HepG2 (cell line): ENCODE results near the gene RPGR. TPM values are rescaled to one million over a fixed set of nuclear protein-coding genes. Genes with fewer than 3 reads are reported as not detected.

Source experiments
- ATAC-seq: fragments of 200-7000 bp; cut with Tn5 transposase; 3 replicates; pipeline ENCODE4 v1.9.1; 2020; ENCODE audit warnings: mild to moderate bottlenecking, moderate library complexity
- BruUV-seq: library from RNA; stranded (reverse); fragments of 400-500 nt; replicated peaks from 2 replicates; lab custom pipeline; 2021; lab: Mats Ljungman, UMichigan
- CTCF ChIA-PET: fragments of 300-600 bp; formaldehyde crosslinking; extraction: SDS; loops from one replicate; lab custom pipeline; 2021; ENCODE audit warnings: low total read pairs, inconsistent platforms, low intra/inter-chr PET ratio; lab: Yijun Ruan, JAX
- POLR2A ChIA-PET: fragments of 350-600 bp; sonication (Branson Sonifier 250); formaldehyde crosslinking; loops from one replicate; lab custom pipeline; 2020; ENCODE audit warnings: antibody characterized with exemption, inconsistent platforms; lab: Yijun Ruan, JAX
- DNase-seq: peaks from one replicate; pipeline ENCODE4 v3.0.0-alpha.2; 2015; ENCODE audit warnings: low spot score
- FAIRE-seq: peaks from 3 replicates; lab custom pipeline; 2011; peaks lifted over from hg19 to GRCh38; lab: Jason Lieb, UNC
- H2AFZ ChIP-seq: one replicate; pipeline ENCODE4 v1.6.1; 2011; ENCODE audit warnings: low read length, inconsistent platforms
- H3K27ac ChIP-seq: fragments of 300-600 bp; 3 replicates; pipeline ENCODE4 v1.8.0; 2011; ENCODE audit warnings: mixed run types, mild to moderate bottlenecking, mixed read lengths, low read length, inconsistent platforms; ENCODE audit not compliant: insufficient read depth; ENCODE audit errors: extremely low read length
- H3K27me3 ChIP-seq, 2 experiments: fragments of 200-600 bp in 1 of 2; 2 replicates in 1 of 2; 3 replicates in 1 of 2; pipeline versions ENCODE4 v1.6.0 to v1.8.0; 2011; ENCODE audit warnings: low read length in 2 of 2, mild to moderate bottlenecking in 2 of 2, moderate library complexity in 2 of 2, inconsistent platforms in 1 of 2; ENCODE audit not compliant: insufficient read depth in 2 of 2, control insufficient read depth in 1 of 2
- H3K36me3 ChIP-seq, 2 experiments: fragments of 200-600 bp in 1 of 2; replicated peaks in 1 of 2; 2 replicates in 1 of 2; 3 replicates in 1 of 2; pipeline versions ENCODE4 v1.5.1 to v1.8.0; 2011; ENCODE audit warnings: low read length in 2 of 2, inconsistent platforms in 1 of 2; ENCODE audit not compliant: insufficient read depth in 2 of 2, control insufficient read depth in 1 of 2
- H3K4me1 ChIP-seq: 2 replicates; pipeline ENCODE4 v1.5.1; 2012; ENCODE audit warnings: low read length, inconsistent platforms; ENCODE audit not compliant: insufficient read depth
- H3K4me2 ChIP-seq: 2 replicates; pipeline ENCODE4 v1.6.0; 2011; ENCODE audit warnings: low read depth, low read length, inconsistent platforms
- H3K4me3 ChIP-seq, 3 experiments: fragments of 200-600 bp in 1 of 3; sonication (generic), shearing (Covaris generic) in 1 of 3; replicated peaks in 1 of 3; 2 replicates each; pipeline ENCODE4 v1.5.1; 2011 to 2016; ENCODE audit warnings: low read length in 3 of 3, inconsistent platforms in 2 of 3, low read depth in 2 of 3, mild to moderate bottlenecking in 2 of 3, control low read depth in 1 of 3, mixed read lengths in 1 of 3; ENCODE audit not compliant: insufficient read depth in 1 of 3
- H3K79me2 ChIP-seq: one replicate; pipeline ENCODE4 v1.6.1; 2011; ENCODE audit warnings: low read length, inconsistent platforms; ENCODE audit not compliant: insufficient read depth
- H3K9ac ChIP-seq: 2 replicates; pipeline ENCODE4 v1.6.0; 2011; ENCODE audit warnings: mild to moderate bottlenecking, low read depth, low read length, inconsistent platforms; ENCODE audit not compliant: insufficient read depth
- H3K9me3 ChIP-seq: 2 replicates; pipeline ENCODE4 v1.5.1; 2012; ENCODE audit warnings: mild to moderate bottlenecking, low read length
- H4K20me1 ChIP-seq: 2 replicates; pipeline ENCODE4 v1.6.0; 2011; ENCODE audit warnings: inconsistent platforms, mild to moderate bottlenecking, low read length, moderate library complexity; ENCODE audit not compliant: insufficient read depth
- ESRRA ChIP-seq: sonication (generic); formaldehyde crosslinking; IDR thresholded peaks from 2 replicates; pipeline ENCODE4 v1.5.1; 2020; ENCODE audit warnings: mild to moderate bottlenecking, low read depth, missing genetic modification reagents
- HNF4G ChIP-seq, 2 experiments: sonication (generic) in 1 of 2; formaldehyde crosslinking in 1 of 2; IDR thresholded peaks; 2 replicates each; pipeline versions ENCODE4 v1.4.0 to v1.6.1; 2011 to 2020; ENCODE audit warnings: borderline replicate concordance in 2 of 2, low read depth in 2 of 2, mild to moderate bottlenecking in 2 of 2, low read length in 1 of 2, missing genetic modification reagents in 1 of 2, moderate library complexity in 1 of 2
- IKZF5 ChIP-seq: IDR thresholded peaks from 2 replicates; pipeline ENCODE4 v1.6.1; 2018; ENCODE audit warnings: missing genetic modification reagents, mild to moderate bottlenecking, missing compliant biosample characterization
- IRF9 ChIP-seq: sonication (generic); formaldehyde crosslinking; IDR thresholded peaks from 2 replicates; pipeline ENCODE4 v1.8.0; 2022; ENCODE audit warnings: missing genetic modification reagents, mild to moderate bottlenecking, borderline replicate concordance
- MAFK ChIP-seq, 2 experiments: IDR thresholded peaks in 1 of 2; conservative IDR thresholded peaks in 1 of 2; 2 replicates each; pipeline ENCODE4 v1.6.1; 2011; ENCODE audit warnings: improper control_type of control experiment in 2 of 2, low read length in 2 of 2
- NCOA1 ChIP-seq: sonication (generic); formaldehyde crosslinking; IDR thresholded peaks from 2 replicates; pipeline ENCODE4 v1.9.0; 2021; ENCODE audit warnings: missing genetic modification reagents
- RNF2 ChIP-seq: fragments of 450-650 bp; conservative IDR thresholded peaks from 2 replicates; pipeline ENCODE4 v1.6.1; 2016; ENCODE audit warnings: low read depth
- TFDP2 ChIP-seq: sonication (generic); formaldehyde crosslinking; IDR thresholded peaks from 2 replicates; pipeline ENCODE4 v1.4.0; 2020; ENCODE audit warnings: missing genetic modification reagents
- ZMAT3 ChIP-seq: sonication (generic); formaldehyde crosslinking; conservative IDR thresholded peaks from 2 replicates; pipeline ENCODE4 v1.7.0; 2021; ENCODE audit warnings: missing genetic modification reagents
- ZNF3 ChIP-seq: IDR thresholded peaks from 2 replicates; pipeline ENCODE4 v1.7.0; 2017; ENCODE audit warnings: inconsistent platforms
- ZSCAN21 ChIP-seq: sonication (generic); formaldehyde crosslinking; IDR thresholded peaks from 2 replicates; pipeline ENCODE4 v1.8.0; 2022; ENCODE audit warnings: mild to moderate bottlenecking, missing genetic modification reagents, moderate library complexity, borderline replicate concordance
- WGBS: methylation state at CpG from one replicate; pipeline ENCODE4 v1.1.6; 2017; ENCODE audit warnings: low lambda C conversion rate; 5-methylcytosine and 5-hydroxymethylcytosine counted together
- in situ Hi-C: cut with HindIII; loops from 2 replicates; pipeline ENCODE4 v1.10.0; 2017; ENCODE audit warnings: low pct_unique_long_range_greater_than_20kb; ENCODE audit not compliant: extremely low pct_ligation_motif_present
- intact Hi-C: fragments of 100-400 bp; cut with micrococcal nuclease; formaldehyde crosslinking; loops from one replicate; pipeline ENCODE4 v1.10.0; 2022; ENCODE audit not compliant: unreplicated experiment
- polyA plus RNA-seq, 8 experiments: library from polyadenylated mRNA; depleted of rRNA in 3 of 8; stranded (reverse) in 7 of 8; unstranded in 1 of 8; fragments of >200 nt; fragmentation: Illumina TruSeq in 4 of 8; extraction: Trizol in 4 of 8; gene quantifications; 2 replicates each; pipeline versions ENCODE4 v1.2.1 to v1.2.3, GENCODE V29; 2011 to 2016; ENCODE audit warnings: low read depth in 4 of 8, missing spikeins in 1 of 8, mixed read lengths in 1 of 8; ENCODE audit not compliant: insufficient read depth in 1 of 8
- total RNA-seq, 5 experiments: library from RNA; depleted of rRNA; stranded (reverse); fragments of >200 nt; fragmentation: Illumina TruSeq; extraction: Trizol; gene quantifications; 2 replicates each; pipeline ENCODE4 v1.2.3, GENCODE V29; 2016; ENCODE audit warnings: low read depth in 1 of 5

Gene RPGR
- total and polyA plus RNA-seq, 2 of the 13 experiments (the other 11 are each of a cell fraction or from before 2014, with no cell fraction given): 2.1 to 12.1 TPM

GRCh38 chrX:38271154-38271716 is 56.1 kb downstream of the RPGR start:
- no peak overlapping the region for H3K4me2 ChIP-seq
- intact Hi-C loops: no loop called here

GRCh38 chrX:38268011-38268410 is 59.3 kb downstream of the RPGR start:
- no peak overlapping the region for H2AFZ ChIP-seq
- no peaks in the 10 kb centered on the region for H3K9me3 ChIP-seq
- no peaks in the 10 kb centered on the region for H4K20me1 ChIP-seq
- H3K4me1 ChIP-seq: no peaks in the 10 kb centered on the region
- H3K4me2 ChIP-seq: no peak overlapping the region
- intact Hi-C loops: no loop called here
- CTCF ChIA-PET: no interaction called here
- no peak overlapping the region for H3K4me3 ChIP-seq
- no peak for DNase-seq
- H3K79me2 ChIP-seq: no peaks in the 10 kb centered on the region
- H3K27me3 ChIP-seq: no peaks in the 10 kb centered on the region
- no peak for ATAC-seq
- FAIRE-seq: no peak
- POLR2A ChIA-PET: interaction anchor here (1.0 kb wide), 1 partner anchor 10 kb away, joined by 3 read pairs; no protein-coding TSS in a partner anchor
- no peak overlapping the region for H3K27ac ChIP-seq
- no TSS peak for BruUV-seq
- H3K9ac ChIP-seq: no peak overlapping the region
- in situ Hi-C loops: no loop called here
- no peaks in the 10 kb centered on the region for H3K36me3 ChIP-seq
- WGBS: 100% methylated on average over 3 of the region's 3 CpGs
- TF ChIP-seq ZNF3 (CRISPR knock-in tag) (no peak), IKZF5 (CRISPR knock-in tag) (no peak), TFDP2 (no peak), ZMAT3 (no peak), RNF2 (no peak), ZSCAN21 (no peak), NCOA1 (no peak), ESRRA (no peak), HNF4G (IDR thresholded peaks at IDR 0.05; ENCODE audit: borderline replicate concordance, low read depth, low read length) (no peak), HNF4G (CRISPR knock-in tag; IDR thresholded peaks at IDR 0.05; ENCODE audit: borderline replicate concordance, low read depth) (no peak)

More at GRCh38 chrX:38271154-38271716, 56.1 kb downstream of the RPGR start:
- ChIA-PET CTCF (no interaction called here), POLR2A (no interaction called here)
- in situ Hi-C loops: no loop called here
- Histone ChIP-seq H3K36me3 (no peaks in the 10 kb centered on the region), H3K27ac (no peak overlapping the region), H3K4me1 (peaks cover 7% of the 10 kb centered on the region), H3K9ac (no peak overlapping the region), H2AFZ (no peak overlapping the region), H4K20me1 (no peaks in the 10 kb centered on the region), H3K27me3 (no peaks in the 10 kb centered on the region), H3K9me3 (no peaks in the 10 kb centered on the region), H3K4me3 (no peak overlapping the region), H3K79me2 (no peaks in the 10 kb centered on the region)
- ATAC-seq (no peak), FAIRE-seq (no peak), DNase-seq (no peak)
- BruUV-seq: no TSS peak
- TF ChIP-seq IRF9 (CRISPR knock-in tag) (no peak), MAFK (conservative IDR thresholded peaks at IDR 0.05 in 1 of 2, IDR thresholded peaks at IDR 0.05 in 1 of 2; ENCODE audit: low read length in 2 of 2) (peak in 1 of 2 experiments; percentile 21; a peak in 1 of 4 replicates)
